GM21786 (cell line): ENCODE results near the gene LTBR.
"Not testable (repeated sequence)": the region's sequence is repeated elsewhere in the genome, so short reads cannot be mapped to it uniquely, and the experiment has no call there.

Experiments
- ATAC-seq: cut with Tn5 transposase; IDR thresholded peaks from one replicate; pipeline ENCODE4 v1.9.1; 2021; ENCODE audit not compliant: unreplicated experiment

The LTBR gene

GRCh38 chr12:6383572-6384498 lies at the start of gene LTBR:
TSS of gene LTBR (plus strand) at chr12:6384162. CDS start at chr12:6384359, 197 bp downstream.
- ATAC-seq, result no peak

- ATAC-seq, result no peak
These were observed 49.6 kb upstream of the LTBR start for GRCh38 chr12:6334359-6334758.

- ATAC-seq, result no peak
These were observed 49.0 kb upstream of the LTBR start for GRCh38 chr12:6334940-6335450.

GRCh38 chr12:6335451-6336078 lies 48.4 kb upstream of the LTBR start:
- peak; percentile 72 for ATAC-seq

- ATAC-seq, result no peak
These were observed 47.7 kb upstream of the LTBR start for GRCh38 chr12:6336079-6336888.

- ATAC-seq, result no peak
These were observed 46.8 kb upstream of the LTBR start for GRCh38 chr12:6336889-6337853.

- no peak for ATAC-seq
These were observed 46.0 kb upstream of the LTBR start for GRCh38 chr12:6337958-6338433.

GRCh38 chr12:6338536-6338935 lies 45.4 kb upstream of the LTBR start:
- ATAC-seq, result not testable (repeated sequence)

GRCh38 chr12:6338955-6339354 lies 45.0 kb upstream of the LTBR start:
- no peak for ATAC-seq

- no peak for ATAC-seq
These were observed 43.8 kb upstream of the LTBR start for GRCh38 chr12:6340032-6340638.

GRCh38 chr12:6340745-6341416 lies 43.1 kb upstream of the LTBR start:
- no peak for ATAC-seq

GRCh38 chr12:6341417-6342139 lies 42.4 kb upstream of the LTBR start, which contains the start of gene TNFRSF1A:
TSS of gene TNFRSF1A (minus strand) at chr12:6342076. CDS start at chr12:6341814, 262 bp downstream.
- no peak for ATAC-seq

GRCh38 chr12:6342140-6342889 lies 41.6 kb upstream of the LTBR start:
- ATAC-seq, result no peak

- no peak for ATAC-seq
These were observed 40.4 kb upstream of the LTBR start for GRCh38 chr12:6343518-6343917.

GRCh38 chr12:6344101-6344660 lies 39.8 kb upstream of the LTBR start:
- ATAC-seq, result not testable (repeated sequence)

GRCh38 chr12:6345319-6346091 lies 38.5 kb upstream of the LTBR start:
- ATAC-seq, result no peak
